ENCODE results near the gene WDHD1.
A peak's percentile ranks its signal among the peaks of the same experiment; 100 is the strongest.
"Not testable (repeated sequence)": the region's sequence is repeated elsewhere in the genome, so short reads cannot be mapped to it uniquely, and the experiment has no call there.

WDHD1 gene

GRCh38 chr14:54908190-54908589, 118.7 kb downstream of the WDHD1 start:
- H3K9ac ChIP-seq (ENCODE audit: low read depth, low read length) = no peak overlapping the region
- no peak overlapping the region for H3K27ac ChIP-seq (ENCODE audit: low read depth, low read length)

GRCh38 chr14:54906075-54906474, 120.8 kb downstream of the WDHD1 start:
- Histone ChIP-seq H3K27ac (ENCODE audit: low read depth, low read length) (no peak overlapping the region), H3K4me3 (ENCODE audit: low read depth, low read length) (no peak overlapping the region), H3K9ac (ENCODE audit: low read depth, low read length) (no peak overlapping the region), H3K27me3 (ENCODE audit: control insufficient read depth, insufficient read depth, low read length) (peaks cover 16% of the 10 kb centered on the region), H3K36me3 (ENCODE audit: control insufficient read depth, insufficient read depth, low read length) (no peaks in the 10 kb centered on the region), H3K4me1 (ENCODE audit: control insufficient read depth, insufficient read depth, low read length) (peaks cover 8% of the 10 kb centered on the region), H3K9me3 (ENCODE audit: control insufficient read depth, insufficient read depth, low read length) (no peaks in the 10 kb centered on the region)

More at GRCh38 chr14:54908190-54908589, 118.7 kb downstream of the WDHD1 start:
- peaks cover 5% of the 10 kb centered on the region; the same call in 1 of the 2 replicates for H3K27me3 ChIP-seq (ENCODE audit: control insufficient read depth, insufficient read depth, low read length)
- no peaks in the 10 kb centered on the region for H3K9me3 ChIP-seq (ENCODE audit: control insufficient read depth, insufficient read depth, low read length)
- no peaks in the 10 kb centered on the region for H3K36me3 ChIP-seq (ENCODE audit: control insufficient read depth, insufficient read depth, low read length)
- H3K4me1 ChIP-seq (ENCODE audit: control insufficient read depth, insufficient read depth, low read length) = peaks cover 8% of the 10 kb centered on the region
- no peak overlapping the region for H3K4me3 ChIP-seq (ENCODE audit: low read depth, low read length)

GRCh38 chr14:54902521-54903420, 124.1 kb downstream of the WDHD1 start, which contains the start of gene GCH1:
GCH1 (minus strand) TSS chr14:54902826; CDS start chr14:54902663, 163 bp downstream.
- H3K9me3 ChIP-seq (ENCODE audit: control insufficient read depth, insufficient read depth, low read length) = no peaks in the 10 kb centered on the region
- H3K27ac ChIP-seq (ENCODE audit: low read depth, low read length) = peak within 1 kb of the TSS; percentile 47
- H3K36me3 ChIP-seq (ENCODE audit: control insufficient read depth, insufficient read depth, low read length) = no peaks in the 10 kb centered on the region
- H3K27me3 ChIP-seq (ENCODE audit: control insufficient read depth, insufficient read depth, low read length) = peaks cover 25% of the 10 kb centered on the region
- H3K4me1 ChIP-seq (ENCODE audit: control insufficient read depth, insufficient read depth, low read length) = peaks cover 3% of the 10 kb centered on the region; the same call in 1 of the 2 replicates
- H3K4me3 ChIP-seq (ENCODE audit: low read depth, low read length) = peak within 1 kb of the TSS; percentile 77
- peak within 1 kb of the TSS; percentile 73; the same call in 1 of the 2 replicates for H3K9ac ChIP-seq (ENCODE audit: low read depth, low read length)

DNA sequence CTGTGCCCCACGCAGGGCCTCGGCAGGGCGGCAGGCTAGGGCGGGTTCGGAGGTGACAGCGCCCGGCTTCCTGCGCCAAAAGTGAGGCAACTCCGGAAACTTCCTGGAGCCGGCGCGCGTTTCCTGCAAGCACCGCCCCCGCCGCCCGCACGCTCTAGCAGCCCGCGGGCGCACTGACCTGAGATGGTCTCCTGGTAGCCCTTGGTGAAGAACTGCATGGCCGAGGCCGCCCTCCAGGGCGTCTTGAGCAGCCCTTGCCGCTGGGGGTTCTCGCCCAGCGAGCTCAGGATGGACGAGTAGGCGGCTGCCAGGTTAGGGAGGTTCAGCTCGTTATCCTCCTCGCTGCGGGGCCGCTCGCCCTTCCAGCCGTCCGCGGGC, 124.8 kb downstream of the WDHD1 start:
- peak overlapping the region; percentile 47 for H3K27ac ChIP-seq (ENCODE audit: low read depth, low read length)
- peaks cover 25% of the 10 kb centered on the region for H3K27me3 ChIP-seq (ENCODE audit: control insufficient read depth, insufficient read depth, low read length)
- H3K4me3 ChIP-seq (ENCODE audit: low read depth, low read length) = peak overlapping the region; percentile 77

GRCh38 chr14:54901380-54902142, 125.3 kb downstream of the WDHD1 start:
- no peaks in the 10 kb centered on the region for H3K36me3 ChIP-seq (ENCODE audit: control insufficient read depth, insufficient read depth, low read length)
- H3K9me3 ChIP-seq (ENCODE audit: control insufficient read depth, insufficient read depth, low read length) = no peaks in the 10 kb centered on the region
- peak overlapping the region; percentile 77 for H3K4me3 ChIP-seq (ENCODE audit: low read depth, low read length)
- H3K27me3 ChIP-seq (ENCODE audit: control insufficient read depth, insufficient read depth, low read length) = peaks cover 25% of the 10 kb centered on the region
- H3K9ac ChIP-seq (ENCODE audit: low read depth, low read length) = peak overlapping the region; percentile 73; the same call in 1 of the 2 replicates
- H3K27ac ChIP-seq (ENCODE audit: low read depth, low read length) = no peak overlapping the region
- peaks cover 3% of the 10 kb centered on the region; the same call in 1 of the 2 replicates for H3K4me1 ChIP-seq (ENCODE audit: control insufficient read depth, insufficient read depth, low read length)

More for the DNA sequence above, 124.8 kb downstream of the WDHD1 start:
- H3K36me3 ChIP-seq (ENCODE audit: control insufficient read depth, insufficient read depth, low read length) = no peaks in the 10 kb centered on the region
- H3K9me3 ChIP-seq (ENCODE audit: control insufficient read depth, insufficient read depth, low read length) = no peaks in the 10 kb centered on the region
- peaks cover 3% of the 10 kb centered on the region; the same call in 1 of the 2 replicates for H3K4me1 ChIP-seq (ENCODE audit: control insufficient read depth, insufficient read depth, low read length)
- H3K9ac ChIP-seq (ENCODE audit: low read depth, low read length) = peak overlapping the region; percentile 73; the same call in 1 of the 2 replicates

DNA sequence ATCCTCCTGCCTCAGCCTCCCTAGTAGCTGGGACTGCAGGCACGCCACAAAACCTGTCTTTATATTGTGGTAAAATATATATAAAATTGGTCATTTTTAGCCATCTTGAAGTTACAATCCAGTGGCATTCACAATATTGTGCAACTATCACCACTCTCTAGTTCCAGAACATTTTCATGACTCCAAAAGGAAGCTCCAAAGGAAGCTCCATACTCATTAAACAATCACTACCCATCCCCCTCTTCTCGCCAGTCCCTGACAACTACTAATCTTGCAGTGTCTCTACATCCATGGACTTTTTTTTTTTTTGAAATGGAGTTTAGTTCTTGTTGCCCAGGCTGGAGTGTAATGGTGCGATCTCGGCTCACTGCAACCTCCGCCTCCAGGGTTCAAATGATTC, 127.3 kb downstream of the WDHD1 start:
- Histone ChIP-seq H3K4me3 (ENCODE audit: low read depth, low read length) (no peak overlapping the region), H3K27me3 (ENCODE audit: control insufficient read depth, insufficient read depth, low read length) (peaks cover 25% of the 10 kb centered on the region), H3K9me3 (ENCODE audit: control insufficient read depth, insufficient read depth, low read length) (no peaks in the 10 kb centered on the region), H3K27ac (ENCODE audit: low read depth, low read length) (no peak overlapping the region), H3K9ac (ENCODE audit: low read depth, low read length) (no peak overlapping the region), H3K36me3 (ENCODE audit: control insufficient read depth, insufficient read depth, low read length) (no peaks in the 10 kb centered on the region), H3K4me1 (ENCODE audit: control insufficient read depth, insufficient read depth, low read length) (peaks cover 3% of the 10 kb centered on the region; the same call in 1 of the 2 replicates)

DNA sequence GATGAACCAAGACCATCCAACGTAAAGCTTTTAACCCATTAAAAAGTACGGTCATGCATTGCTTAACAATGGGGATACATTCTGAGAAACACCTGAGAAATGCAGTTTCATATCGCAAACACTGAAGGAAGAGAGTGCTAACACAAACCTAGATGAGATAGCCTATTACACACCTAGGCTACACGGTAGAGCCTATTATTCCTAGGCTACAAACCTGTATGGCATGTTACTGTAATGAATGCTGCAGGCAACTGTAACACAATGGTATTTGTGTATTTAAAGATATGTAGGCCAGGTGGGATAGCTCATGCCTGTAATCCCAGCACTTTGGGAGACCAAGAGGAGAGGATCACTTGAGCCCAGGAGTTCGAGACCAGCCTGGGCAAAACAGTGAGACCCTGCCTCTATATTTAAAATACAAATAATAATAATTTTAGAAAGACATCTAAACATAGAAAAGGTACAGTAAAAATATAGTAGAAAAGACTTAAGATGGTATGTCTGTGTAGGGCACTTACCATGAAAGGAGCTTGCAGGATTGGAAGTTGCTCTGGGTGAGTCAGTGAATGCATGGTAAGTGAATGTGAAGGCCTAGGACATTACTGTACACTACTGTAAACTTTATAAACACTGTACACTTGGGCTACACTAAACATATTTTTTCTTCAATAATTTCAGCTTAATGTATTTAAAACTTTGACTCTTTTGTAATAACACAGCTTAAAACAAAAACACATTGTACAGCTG, 128.9 kb downstream of the WDHD1 start:
- not testable (repeated sequence) for H3K4me1 ChIP-seq (ENCODE audit: control insufficient read depth, insufficient read depth, low read length); H3K36me3 ChIP-seq (ENCODE audit: control insufficient read depth, insufficient read depth, low read length); H3K9me3 ChIP-seq (ENCODE audit: control insufficient read depth, insufficient read depth, low read length); H3K4me3 ChIP-seq (ENCODE audit: low read depth, low read length); H3K27ac ChIP-seq (ENCODE audit: low read depth, low read length); H3K9ac ChIP-seq (ENCODE audit: low read depth, low read length)
- peaks cover 18% of the 10 kb centered on the region for H3K27me3 ChIP-seq (ENCODE audit: control insufficient read depth, insufficient read depth, low read length)

GRCh38 chr14:54895683-54896082, 131.2 kb downstream of the WDHD1 start:
- H3K27me3 ChIP-seq (ENCODE audit: control insufficient read depth, insufficient read depth, low read length) = peaks cover 5% of the 10 kb centered on the region
- H3K27ac ChIP-seq (ENCODE audit: low read depth, low read length) = no peak overlapping the region
- H3K36me3 ChIP-seq (ENCODE audit: control insufficient read depth, insufficient read depth, low read length) = no peaks in the 10 kb centered on the region
- no peak overlapping the region for H3K9ac ChIP-seq (ENCODE audit: low read depth, low read length)
- H3K4me3 ChIP-seq (ENCODE audit: low read depth, low read length) = no peak overlapping the region
- peaks cover 5% of the 10 kb centered on the region for H3K4me1 ChIP-seq (ENCODE audit: control insufficient read depth, insufficient read depth, low read length)
- H3K9me3 ChIP-seq (ENCODE audit: control insufficient read depth, insufficient read depth, low read length) = no peaks in the 10 kb centered on the region

DNA sequence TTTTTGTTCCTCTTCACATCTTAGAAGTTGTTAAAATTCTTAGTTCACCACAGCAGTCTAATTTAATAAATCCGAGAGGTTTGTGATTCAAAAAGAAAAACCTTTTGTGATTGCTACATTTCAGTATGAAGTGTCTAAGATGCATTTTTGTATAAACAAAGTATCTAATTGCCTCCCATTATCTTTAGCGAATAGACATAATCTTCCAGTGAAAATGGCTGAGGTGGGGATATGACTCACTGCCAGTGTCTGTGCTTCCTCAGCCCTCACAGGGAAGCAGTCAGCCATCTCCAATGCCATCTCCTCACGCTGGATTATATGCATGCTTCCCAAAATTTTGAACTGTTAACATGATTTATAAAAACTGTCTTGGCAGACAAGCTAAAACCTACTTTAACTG, 131.9 kb downstream of the WDHD1 start:
- Histone ChIP-seq H3K27me3 (ENCODE audit: control insufficient read depth, insufficient read depth, low read length) (no peaks in the 10 kb centered on the region), H3K27ac (ENCODE audit: low read depth, low read length) (no peak overlapping the region), H3K9me3 (ENCODE audit: control insufficient read depth, insufficient read depth, low read length) (no peaks in the 10 kb centered on the region), H3K4me3 (ENCODE audit: low read depth, low read length) (no peak overlapping the region), H3K36me3 (ENCODE audit: control insufficient read depth, insufficient read depth, low read length) (no peaks in the 10 kb centered on the region), H3K9ac (ENCODE audit: low read depth, low read length) (no peak overlapping the region), H3K4me1 (ENCODE audit: control insufficient read depth, insufficient read depth, low read length) (peaks cover 5% of the 10 kb centered on the region)

- H3K9me3 ChIP-seq (ENCODE audit: control insufficient read depth, insufficient read depth, low read length) = no peaks in the 10 kb centered on the region
- H3K27me3 ChIP-seq (ENCODE audit: control insufficient read depth, insufficient read depth, low read length) = no peaks in the 10 kb centered on the region
- no peak overlapping the region for H3K4me3 ChIP-seq (ENCODE audit: low read depth, low read length)
- no peak overlapping the region for H3K9ac ChIP-seq (ENCODE audit: low read depth, low read length)
- no peak overlapping the region for H3K27ac ChIP-seq (ENCODE audit: low read depth, low read length)
- H3K4me1 ChIP-seq (ENCODE audit: control insufficient read depth, insufficient read depth, low read length) = peaks cover 6% of the 10 kb centered on the region
- no peaks in the 10 kb centered on the region for H3K36me3 ChIP-seq (ENCODE audit: control insufficient read depth, insufficient read depth, low read length)
Measured at GRCh38 chr14:54893151-54893760, 133.6 kb downstream of the WDHD1 start.

Data from HUES48 (cell line).